Fibroblast of the aortic adventitia (primary cell): ENCODE measurements around the gene CBARP. TPM values are rescaled to one million over a fixed set of nuclear protein-coding genes. Genes with fewer than 3 reads are reported as not detected.

ENCODE experiments used
- DNase-seq: peaks from one replicate; pipeline ENCODE4 v3.0.0-alpha.2; 2010; ENCODE audit warnings: low read depth
- H3K4me3 ChIP-seq: 2 replicates; pipeline ENCODE4 v1.5.1; 2011; ENCODE audit warnings: low read depth, mild to moderate bottlenecking, control low read depth, low read length, moderate library complexity
- CTCF ChIP-seq: IDR thresholded peaks from 2 replicates; pipeline ENCODE4 v1.5.1; 2011; ENCODE audit warnings: mild to moderate bottlenecking, low read length, control low read depth, inconsistent platforms; ENCODE audit not compliant: insufficient read depth
- total RNA-seq: library from RNA; depleted of rRNA; stranded (reverse); fragments of >200 nt; gene quantifications from 2 replicates; pipeline ENCODE4 v1.2.3, GENCODE V29; 2012; ENCODE audit warnings: low replicate concordance

Gene CBARP
- total RNA-seq, 1 donor: 3.1 TPM

- H3K4me3 ChIP-seq: no peak overlapping the region
- no peak for TF ChIP-seq CTCF
- DNase-seq: no peak
These were observed 41.2 kb upstream of the CBARP start for GRCh38 chr19:1278713-1279660.

DNA sequence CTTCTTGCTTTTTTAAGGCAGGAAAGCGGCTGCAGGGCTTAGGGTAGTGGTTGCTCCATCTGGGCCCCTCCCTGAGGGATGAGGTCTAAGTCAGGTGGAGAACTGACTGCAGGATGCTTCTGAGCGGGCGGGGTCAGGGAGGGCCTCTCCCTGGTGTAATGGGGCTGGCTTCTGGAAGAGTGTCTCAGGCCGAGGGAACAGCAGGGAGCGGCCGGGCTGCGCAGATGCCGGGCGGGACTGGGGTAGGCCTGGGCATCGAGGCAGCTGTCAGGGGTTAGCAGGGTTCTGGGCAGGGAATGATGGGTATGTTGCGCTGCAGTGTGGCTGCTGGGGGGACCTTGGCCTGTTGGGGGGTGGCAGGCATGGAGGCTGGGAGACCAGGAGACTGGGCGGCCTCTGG lies 40.3 kb upstream of the CBARP start:
- no peak overlapping the region for H3K4me3 ChIP-seq
- TF ChIP-seq CTCF: no peak
- no peak for DNase-seq

GRCh38 chr19:1277061-1277460 lies 39.3 kb upstream of the CBARP start:
- DNase-seq: no peak
- no peak for TF ChIP-seq CTCF
- no peak overlapping the region for H3K4me3 ChIP-seq

GRCh38 chr19:1276628-1277022 lies 38.8 kb upstream of the CBARP start:
- TF ChIP-seq CTCF: no peak
- DNase-seq: no peak
- H3K4me3 ChIP-seq: peak overlapping the region; percentile 76

GRCh38 chr19:1275976-1276627 lies 38.3 kb upstream of the CBARP start:
- TF ChIP-seq CTCF: no peak
- peak overlapping the region; percentile 76 for H3K4me3 ChIP-seq
- no peak for DNase-seq

DNA sequence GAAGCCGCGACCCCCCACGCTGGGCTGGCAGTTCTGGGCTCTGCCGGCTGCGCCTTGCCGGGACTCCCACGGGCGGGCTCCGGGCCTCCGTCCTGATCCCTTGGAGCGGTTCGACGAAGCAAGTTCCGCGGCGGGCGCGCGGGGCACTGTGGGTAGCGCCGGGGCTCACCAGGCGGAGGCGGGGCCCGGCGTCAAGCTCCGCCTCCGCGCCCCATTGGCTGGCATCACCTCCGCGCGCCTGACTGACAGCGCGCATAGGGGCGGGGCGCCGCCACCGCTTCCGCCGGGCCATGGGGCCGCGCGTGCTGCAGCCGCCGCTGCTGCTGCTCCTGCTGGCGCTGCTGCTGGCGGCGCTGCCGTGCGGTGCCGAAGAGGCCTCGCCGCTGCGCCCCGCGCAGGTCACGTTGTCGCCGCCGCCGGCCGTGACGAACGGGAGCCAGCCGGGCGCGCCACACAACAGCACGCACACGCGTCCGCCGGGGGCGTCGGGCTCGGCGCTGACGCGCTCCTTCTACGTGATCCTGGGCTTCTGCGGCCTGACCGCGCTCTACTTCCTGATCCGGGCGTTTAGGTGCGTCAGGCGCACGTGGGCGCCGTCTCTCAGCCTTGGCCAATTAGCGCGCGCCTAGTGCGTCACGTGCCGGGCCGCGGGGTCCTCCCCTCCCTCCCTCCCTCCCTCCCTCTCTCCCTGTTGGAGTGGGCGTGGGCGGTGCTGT lies 37.6 kb upstream of the CBARP start, which contains the start of gene FAM174C:
FAM174C (plus strand) TSS at position 271 of the 716 bp plus-strand sequence; CDS start at position 291, 20 bp downstream.
- peak within 1 kb of the TSS; percentile 76 for H3K4me3 ChIP-seq
- peak; percentile 95 for DNase-seq
- no peak for TF ChIP-seq CTCF
